ENCODE results near the gene PHF12.
"Not testable (repeated sequence)": the region's sequence is repeated elsewhere in the genome, so short reads cannot be mapped to it uniquely, and the experiment has no call there.

The PHF12 gene

GRCh38 chr17:28953444-28954118 is 2.3 kb upstream of the PHF12 start:
- DNase-seq, result no peak

DNA sequence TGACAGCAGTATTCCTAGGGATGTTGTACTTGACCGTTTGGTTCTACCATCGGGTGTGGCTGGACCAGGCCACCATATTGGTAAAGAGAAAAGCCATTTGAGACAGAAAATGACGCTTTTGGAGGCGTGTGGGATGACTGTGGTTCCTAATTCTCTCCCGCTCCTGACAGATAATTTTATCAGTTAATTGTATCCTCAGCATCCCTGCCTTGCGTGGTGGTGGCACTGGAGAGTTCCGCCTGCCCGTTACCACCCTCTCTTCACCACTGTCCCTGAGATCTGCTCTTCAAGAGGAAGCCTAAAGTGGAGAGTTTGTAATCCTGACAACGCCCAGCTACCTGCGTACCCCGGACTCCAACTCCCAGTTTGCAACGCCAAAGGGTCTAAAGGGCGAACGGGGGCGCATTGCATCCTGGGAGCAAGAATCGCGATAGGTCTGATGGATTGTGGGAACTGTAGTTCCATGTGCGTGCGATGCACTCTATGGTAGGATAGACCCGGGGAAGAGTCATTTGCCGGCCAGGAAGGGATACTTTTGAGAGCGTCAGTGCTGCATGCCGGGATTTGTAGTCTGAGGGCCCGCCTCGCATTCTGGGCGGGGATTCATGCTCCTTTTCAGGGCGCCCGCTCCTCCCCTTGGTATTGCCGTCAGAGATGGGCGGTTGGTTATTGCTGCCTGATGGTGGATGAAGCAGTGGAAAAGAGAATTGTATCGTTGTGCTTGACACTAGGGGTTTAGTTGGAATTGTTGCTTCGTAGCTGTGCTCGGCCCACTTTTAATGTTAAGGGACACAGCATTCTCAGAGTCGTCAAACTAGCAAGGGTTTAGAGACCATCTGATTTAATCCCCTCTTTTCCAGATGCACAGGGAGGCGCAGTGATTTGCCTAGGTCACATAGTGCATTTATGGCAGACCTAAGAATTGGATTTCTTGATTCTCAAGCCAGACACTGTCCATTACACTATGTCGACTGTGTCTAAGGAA is 965 bp upstream of the PHF12 start:
- DNase-seq, result peak; percentile 93 to 98

GRCh38 chr17:28950752-28951427 is 428 bp downstream of the PHF12 start:
- DNase-seq, result no peak

DNA sequence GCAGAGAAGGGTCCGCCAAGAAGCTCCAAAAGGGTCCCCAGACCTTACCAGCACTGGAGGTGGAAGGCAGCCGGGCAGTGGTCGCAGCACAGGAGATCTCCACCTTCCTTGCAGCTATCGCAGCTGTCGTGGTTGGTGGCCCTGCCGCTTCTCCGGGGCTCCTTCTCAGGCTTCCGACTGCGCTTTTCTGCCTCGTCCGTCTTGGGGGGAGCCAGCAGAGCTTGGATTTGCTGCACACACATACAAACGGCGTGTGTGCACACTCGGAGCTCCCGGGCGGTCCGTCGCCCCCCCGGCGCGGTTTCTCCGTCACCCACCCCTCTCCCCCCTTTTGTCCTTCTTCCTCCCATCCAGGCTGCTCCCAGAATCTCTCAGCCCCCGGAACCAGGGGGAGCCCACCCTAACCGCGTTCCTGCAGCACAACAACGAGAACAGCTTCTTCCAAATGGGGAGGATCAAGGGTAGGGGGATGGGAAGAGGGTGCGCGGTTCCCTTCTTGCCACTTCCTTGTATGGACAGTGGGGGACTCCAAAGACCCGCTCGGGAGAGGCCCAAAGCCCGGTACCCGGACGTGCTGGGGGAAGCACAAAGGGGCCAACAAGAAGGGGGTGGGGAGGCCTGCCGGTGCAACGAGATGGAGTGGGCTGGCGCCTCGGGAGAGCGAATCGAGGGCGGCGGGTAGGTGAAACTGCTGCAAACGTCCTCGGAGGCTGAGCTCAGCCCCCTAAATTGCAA is 1.1 kb downstream of the PHF12 start:
- no peak for DNase-seq

DNA sequence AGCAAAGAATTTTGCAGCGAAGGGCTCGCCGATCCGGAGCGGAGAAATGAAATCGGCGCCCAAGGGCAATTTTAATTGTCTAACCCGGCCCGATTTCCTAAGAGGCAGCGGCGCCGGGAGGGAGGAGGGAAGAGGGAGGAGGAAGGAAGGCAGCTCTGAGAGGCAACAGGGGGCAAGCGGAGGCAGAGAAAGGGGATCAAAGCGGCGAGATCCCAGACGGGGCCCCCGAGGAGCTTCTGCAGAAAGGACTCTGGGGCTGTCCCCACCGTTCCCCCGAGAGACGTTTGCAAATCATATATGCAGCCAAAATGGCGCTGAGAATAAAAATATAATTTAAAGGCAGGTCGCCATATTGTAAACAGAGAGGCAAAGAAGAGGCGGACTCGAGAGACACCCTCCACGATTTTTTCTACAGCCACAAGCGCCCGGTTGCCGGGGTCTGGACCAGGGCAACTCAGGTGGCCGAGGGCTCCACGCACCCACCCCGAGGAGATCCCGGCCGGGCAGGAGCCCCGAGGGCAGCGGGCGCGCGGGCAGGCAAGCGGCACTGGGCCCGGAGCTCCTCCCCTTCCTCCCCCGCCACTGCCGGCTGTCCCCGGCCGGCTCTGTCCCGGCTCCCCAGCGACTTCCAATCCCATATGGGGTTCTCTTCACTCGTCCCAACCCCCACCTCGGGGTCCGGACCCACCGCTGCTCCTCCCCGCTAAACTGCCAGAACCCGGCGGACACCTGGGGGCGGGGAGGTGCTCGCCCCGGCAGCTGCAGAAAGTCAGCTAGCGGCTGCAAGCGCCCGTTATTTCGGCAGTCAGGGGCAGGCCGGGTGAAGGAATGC is 1.9 kb downstream of the PHF12 start:
- DNase-seq, result no peak

- DNase-seq, result no peak
Measured at GRCh38 chr17:28948873-28949184, 2.5 kb downstream of the PHF12 start.

DNA sequence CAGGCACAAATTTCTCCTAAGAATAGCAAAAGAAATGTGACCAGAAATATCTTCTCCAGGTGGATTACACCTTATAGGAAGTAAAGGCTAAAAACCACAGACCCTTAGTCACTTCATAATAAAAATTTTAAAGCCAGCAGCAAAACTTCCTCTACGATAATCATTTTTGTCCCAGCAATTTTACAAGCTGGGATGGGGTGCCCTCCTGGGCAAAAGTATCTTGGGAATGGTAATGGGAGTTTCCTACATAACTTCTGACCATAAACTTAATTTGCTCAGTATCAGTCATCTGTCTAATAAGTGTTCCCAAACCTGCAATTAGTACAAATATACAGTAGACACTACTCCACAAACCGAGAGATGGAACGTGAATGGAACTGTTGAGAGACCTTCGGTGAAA is 3.0 kb downstream of the PHF12 start:
- no peak for DNase-seq

DNA sequence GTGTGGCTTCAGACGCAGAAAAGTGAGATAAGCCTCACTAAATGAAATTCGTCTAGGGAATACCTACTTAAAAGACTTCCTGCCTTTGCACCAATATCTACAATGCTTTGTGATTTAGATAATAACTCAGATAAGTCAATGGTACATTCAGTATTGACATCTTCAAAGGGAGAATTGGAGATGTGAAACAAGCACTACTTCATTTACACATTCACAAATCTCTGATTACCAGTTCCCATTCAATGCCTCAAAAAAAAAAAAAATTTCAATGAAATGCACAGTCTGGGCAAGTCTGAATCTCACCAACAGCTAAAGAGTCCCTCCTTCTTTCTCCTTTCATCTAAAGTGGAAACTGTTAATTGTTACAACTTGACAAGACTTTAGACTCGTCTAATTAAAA is 3.7 kb downstream of the PHF12 start:
- no peak for DNase-seq

DNA sequence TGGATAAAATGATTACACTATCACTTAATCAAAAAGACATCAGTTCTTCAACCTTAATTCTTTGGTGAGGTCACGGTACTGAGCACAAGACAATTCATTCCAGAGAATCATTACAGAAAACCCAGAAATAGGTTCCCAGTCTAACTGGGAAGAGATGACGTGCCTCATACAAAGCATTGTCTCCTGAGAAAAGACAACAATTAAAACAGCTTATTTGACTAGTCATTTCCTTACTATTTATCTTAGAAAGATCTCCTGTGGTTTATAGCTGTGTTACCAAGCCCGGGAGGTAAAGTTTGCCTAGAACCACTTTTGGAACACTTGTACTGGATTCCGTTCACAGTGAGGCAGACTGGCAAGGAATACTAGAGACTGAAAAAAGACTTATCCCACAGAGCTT is 5.1 kb downstream of the PHF12 start:
- no peak for DNase-seq

GRCh38 chr17:28944862-28945741 is 6.2 kb downstream of the PHF12 start:
- peak in 1 of 2 experiments; percentile 28 for DNase-seq

DNA sequence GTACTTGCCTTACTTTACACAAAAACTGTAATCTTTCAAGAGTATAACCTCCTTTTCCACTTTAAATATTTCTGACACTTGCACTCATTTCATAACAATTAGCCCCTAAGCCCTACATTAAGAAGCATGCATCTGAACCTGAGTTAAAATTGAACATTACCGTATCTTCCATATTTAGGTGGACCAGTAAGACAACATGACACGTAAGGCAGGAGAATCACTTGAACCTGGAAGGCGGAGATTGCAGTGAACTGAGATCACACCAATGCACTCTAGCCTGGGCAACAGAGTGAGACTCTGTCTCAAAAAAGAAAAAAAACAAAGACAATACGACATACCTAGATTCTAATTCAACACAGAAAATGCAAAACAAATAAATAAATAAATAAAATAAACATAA is 7.0 kb downstream of the PHF12 start:
- no peak for DNase-seq

- DNase-seq, result no peak
Measured at GRCh38 chr17:28942925-28943324, 8.4 kb downstream of the PHF12 start.

DNA sequence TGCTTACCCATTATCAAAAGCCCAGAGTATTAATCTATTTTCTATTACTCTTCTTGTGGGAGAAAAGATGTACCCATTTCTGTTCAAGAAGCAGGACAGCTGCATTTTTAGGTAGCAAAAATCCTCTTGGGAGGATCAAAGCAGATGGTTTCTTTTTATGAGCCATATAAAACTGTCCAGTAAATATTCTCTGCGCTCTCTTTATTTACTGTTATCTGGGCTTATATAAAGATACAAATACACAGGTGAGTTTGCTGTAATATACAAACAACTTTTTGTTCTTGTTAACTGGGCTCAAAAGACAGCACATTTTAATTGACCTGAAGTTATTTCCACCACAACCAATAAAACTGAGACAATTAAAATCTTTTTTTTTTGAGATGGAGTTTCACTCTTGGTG is 10.1 kb downstream of the PHF12 start:
- no peak for DNase-seq

DNA sequence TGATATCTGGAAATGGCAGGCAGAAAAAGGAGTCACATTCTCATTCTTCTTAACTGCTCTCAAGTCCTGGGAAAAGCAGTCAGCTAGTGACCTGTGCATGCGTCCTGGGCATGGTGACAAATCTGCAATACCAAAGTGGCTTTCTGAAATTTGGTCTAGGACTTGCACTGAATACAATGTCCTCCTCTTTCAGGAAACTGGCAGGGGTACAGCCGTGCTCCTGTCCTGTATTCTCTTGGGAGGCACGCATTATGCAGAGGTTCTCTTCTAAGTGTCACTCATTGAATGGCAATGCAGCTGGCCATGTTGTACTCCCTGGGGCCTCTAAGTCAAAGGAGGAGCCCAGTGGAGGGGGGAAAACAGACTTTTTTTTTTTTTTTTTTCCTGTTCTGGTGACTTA is 10.6 kb downstream of the PHF12 start:
- DNase-seq, result no peak

- no peak for DNase-seq
Measured at GRCh38 chr17:28940142-28940541, 11.2 kb downstream of the PHF12 start.

DNA sequence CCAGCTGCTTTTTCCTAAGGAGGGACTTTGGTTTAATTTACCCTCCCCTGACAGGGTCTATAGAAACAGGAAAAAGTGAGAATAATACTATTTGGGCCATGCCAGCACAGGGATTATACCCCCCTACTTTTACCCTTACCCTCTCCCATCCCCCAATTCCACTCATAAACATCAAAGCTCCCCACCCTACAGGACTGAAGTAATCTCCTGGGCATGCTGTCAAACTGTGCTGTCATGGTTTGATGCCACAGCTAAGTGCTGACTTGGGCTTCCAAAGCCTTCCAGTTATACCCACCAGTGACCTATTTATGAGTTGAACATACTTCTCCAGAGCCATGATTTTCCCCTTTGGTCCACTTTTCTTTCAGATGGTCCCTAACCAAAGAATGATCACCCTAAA is 12.8 kb downstream of the PHF12 start:
- DNase-seq, result no peak

DNA sequence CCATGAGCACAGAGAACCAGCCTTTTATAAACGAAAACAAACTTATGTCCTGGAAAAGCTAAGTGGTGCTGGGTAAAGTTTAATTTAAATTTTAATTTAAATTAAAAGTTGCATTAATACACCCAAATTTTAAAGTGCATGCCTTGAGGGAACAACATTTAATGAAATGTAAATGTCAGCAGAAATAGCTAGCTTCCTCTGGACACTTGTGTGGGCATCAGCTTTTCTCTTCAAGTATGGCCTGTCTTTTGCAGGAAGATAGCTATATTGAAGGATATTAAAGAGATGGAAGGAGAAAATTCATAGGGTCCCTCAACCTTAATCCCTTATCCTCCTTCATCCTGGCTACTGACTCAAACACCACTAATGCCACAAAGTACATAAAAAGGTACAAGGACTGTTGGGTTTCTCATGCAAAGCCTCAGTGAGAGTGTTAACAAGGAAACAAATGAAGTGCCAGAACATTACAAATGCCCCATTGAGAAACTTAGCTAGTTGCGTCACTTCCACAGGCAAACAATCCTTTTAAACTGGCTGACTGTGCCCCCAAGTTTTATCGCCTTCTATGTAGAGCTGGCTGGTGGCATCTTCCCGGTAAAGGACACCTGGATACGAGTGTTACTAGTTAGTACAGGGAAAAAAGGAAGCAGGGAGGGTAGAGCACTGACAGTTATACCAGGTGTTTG is 14.1 kb downstream of the PHF12 start:
- no peak for DNase-seq

GRCh38 chr17:28935744-28936460 is 15.4 kb downstream of the PHF12 start:
- DNase-seq, result no peak

DNA sequence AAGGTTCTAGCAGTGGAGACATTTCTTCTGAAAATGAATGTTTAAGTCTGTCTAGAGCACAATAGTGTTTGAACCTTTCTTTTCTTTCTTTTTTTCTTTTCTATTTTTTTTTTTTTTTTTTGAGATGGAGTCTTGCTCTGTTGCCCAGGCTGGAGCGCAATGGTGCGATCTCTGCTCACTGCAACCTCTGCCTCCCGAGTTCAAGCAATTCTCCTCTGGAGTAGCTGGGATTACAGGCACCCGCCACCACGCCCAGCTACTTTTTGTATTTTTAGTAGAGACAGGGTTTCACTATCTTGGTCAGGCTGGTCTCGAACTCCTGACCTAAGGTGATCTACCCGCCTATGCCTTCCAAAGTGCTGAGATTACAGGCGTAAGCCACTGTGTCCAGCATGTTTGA is 16.8 kb downstream of the PHF12 start:
- DNase-seq, result not testable (repeated sequence)

DNA sequence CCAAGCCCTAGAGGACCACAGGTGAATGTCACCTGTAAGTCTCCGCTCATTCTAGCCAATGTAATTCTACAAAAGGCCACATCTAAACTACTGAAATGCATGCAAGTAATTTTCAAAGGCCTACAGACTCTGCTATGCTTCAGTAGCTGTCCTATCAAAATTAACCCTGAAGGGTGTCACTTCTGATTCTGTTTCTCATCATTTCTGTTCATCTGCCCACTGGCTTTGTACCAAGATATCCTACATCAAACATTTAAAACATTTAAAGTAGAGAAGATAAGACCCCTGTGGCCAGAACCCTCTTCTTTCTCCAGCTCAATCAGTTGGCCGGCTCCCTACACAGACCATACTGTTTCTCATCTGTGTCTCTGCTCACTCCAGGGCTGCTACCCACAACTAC is 21.5 kb downstream of the PHF12 start:
- DNase-seq, result no peak

All from cerebellar nuclear complex (tissue), 1 donor.